SW 1271 (cell line): Measurements from ENCODE around the gene GLCCI1.
"Not testable (repeated sequence)": the region's sequence is repeated elsewhere in the genome, so short reads cannot be mapped to it uniquely, and the experiment has no call there.

Experiments used
- DNase-seq, 2 experiments: peaks; one replicate each; lab custom pipeline; 2025; lab: John Stamatoyannopoulos, UW

GLCCI1 gene

DNA sequence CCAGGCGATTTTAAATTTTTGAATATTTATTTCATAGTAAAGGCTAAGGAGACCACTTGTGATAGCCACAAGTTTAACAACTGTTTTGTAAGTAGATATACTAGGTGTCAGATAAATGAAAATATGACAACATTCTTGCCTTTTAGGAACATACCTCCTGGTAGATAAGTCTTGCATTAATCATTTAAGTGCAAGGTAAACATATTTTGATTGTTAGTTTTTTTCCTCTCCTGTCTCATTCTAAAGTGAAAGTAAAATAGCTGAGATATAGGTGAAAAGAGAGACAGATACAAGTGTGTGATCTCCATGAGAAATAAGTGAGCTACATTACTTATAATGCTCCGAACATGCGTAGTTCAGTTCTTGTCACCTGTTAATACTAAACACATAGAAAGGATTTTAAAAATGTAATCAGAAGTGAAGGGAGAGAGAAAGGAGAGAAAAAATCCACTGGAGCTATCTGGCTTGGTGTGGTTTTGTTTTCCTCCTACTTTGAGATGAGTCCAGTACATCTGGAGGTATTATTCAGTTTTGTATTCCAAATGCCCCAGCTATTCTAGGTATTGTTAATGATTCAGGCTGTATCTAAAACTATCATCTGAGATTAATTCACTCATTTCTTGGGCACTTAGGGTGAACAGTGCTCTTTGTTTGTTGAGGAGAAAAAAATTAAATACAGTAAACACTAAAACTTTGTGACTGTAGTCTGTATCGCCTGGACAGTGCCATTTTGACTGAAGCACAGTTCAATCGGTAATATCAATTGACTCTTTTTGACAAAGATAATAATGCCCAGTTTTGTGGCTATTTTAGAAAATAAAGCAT is 21.2 kb downstream of the GLCCI1 start:
- no peak for DNase-seq

DNA sequence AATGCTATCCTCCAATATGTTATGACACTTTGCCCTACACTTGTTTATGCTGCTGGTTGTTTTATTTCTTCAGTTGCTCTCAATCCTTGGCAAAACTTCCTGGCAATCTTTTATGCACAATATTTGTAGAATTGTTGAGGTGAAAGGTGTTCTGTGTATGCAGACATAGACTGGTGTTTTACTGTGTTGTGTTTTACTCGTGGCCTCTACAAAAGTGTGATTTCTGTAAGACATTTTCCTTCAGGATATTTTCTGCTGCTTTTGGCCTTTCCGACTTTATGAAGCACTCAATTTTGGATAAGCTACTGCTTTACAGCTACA is 21.8 kb downstream of the GLCCI1 start:
- DNase-seq, result no peak

DNA sequence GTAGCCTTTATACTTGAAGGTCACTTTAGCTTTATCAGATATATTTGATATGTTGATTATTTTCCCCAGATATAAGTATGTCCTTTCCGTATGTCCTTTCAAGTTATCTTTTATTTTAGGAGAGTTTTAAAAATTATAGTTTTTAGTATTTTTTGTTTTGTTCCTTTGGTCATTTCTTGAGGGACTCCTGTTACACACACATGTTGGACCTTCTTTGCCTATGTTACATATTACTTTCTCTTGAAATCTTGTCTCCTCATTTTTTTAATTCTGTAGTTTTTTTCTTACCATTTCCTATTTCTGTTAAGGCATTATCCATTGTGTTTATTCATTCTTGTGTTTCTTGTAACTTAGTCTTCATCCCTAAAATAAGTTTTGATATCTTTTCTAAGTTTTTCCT is 23.9 kb downstream of the GLCCI1 start:
- DNase-seq, result no peak

DNA sequence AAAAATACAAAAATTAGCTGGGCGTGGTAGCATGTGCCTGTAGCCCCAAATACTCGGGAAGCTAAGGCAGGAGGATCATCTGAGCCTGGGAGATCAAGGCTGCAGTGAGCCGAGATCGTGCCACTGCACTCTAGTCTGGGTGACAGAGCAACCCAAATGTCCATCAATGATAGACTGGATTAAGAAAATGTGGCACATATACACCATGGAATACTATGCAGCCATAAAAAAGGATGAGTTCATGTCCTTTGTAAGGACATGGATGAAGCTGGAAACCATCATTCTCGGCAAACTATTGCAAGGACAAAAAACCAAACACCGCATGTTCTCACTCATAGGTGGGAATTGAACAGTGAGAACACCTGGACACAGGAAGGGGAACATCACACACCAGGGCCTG is 26.8 kb downstream of the GLCCI1 start:
- DNase-seq, result not testable (repeated sequence)

DNA sequence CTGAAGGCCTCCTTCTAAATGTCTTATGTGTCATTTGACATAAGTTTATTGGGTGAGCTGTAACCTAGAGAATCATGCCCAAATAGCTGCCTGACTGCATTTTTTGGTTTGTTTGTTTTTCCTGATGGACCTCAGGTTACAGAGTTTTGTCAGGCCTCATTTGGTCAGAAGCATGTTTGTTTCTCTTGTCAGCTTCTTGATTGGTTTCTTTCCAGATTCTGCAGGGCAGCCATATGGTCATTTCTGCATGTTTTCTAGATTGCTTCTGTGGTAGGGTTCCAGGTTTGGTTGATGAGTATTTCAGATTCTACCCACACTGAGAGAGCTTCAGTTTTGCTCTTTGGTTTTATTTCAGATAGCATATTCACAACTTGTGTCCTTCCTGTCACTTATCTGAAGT is 28.0 kb downstream of the GLCCI1 start:
- no peak for DNase-seq

DNA sequence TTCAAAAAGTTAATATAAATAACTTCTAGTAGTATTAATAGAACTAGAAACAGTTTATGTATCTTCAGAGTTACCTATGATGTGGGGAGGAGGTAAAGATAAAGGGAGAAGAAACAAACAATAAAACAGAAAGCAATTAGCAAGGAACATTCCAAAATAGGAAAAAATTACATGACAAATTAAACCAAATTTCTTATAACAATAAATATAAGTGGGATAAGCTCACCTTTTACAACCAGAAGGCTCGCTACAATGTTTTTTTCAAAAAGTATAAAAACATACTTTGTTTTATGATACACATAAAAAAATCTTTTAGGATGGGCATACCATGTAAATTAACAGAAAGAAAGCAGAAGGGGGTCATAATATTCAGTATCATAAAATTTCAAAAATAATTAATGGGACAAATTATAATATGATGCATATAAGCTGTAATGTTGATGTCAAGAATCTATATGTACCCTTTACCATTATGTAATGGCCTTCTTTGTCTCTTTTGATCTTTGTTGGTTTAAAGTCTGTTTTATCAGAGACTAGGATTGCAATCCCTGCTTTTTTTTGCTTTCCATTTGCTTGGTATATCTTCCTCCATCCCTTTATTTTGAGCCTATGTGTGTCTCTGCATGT is 31.8 kb downstream of the GLCCI1 start:
- no peak for DNase-seq

DNA sequence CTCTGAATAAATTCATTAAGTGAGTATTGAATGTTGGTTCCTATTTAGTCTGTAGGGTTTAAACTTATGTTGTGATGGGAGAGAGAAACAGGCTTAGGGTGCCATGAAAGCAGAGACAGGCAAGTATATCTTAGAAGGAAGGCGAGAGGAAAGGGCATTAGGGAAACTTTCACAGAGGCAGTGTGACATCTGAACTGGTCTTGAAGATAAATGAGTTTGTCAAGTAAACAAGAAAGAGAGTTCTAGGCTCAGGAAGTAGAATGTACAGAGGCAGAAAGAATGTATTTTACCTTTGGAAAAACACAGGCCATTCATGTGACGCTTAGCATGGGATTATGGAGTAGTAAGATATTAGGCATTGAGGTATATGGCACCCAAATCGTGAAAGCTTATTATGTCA is 34.5 kb downstream of the GLCCI1 start:
- DNase-seq, result no peak

DNA sequence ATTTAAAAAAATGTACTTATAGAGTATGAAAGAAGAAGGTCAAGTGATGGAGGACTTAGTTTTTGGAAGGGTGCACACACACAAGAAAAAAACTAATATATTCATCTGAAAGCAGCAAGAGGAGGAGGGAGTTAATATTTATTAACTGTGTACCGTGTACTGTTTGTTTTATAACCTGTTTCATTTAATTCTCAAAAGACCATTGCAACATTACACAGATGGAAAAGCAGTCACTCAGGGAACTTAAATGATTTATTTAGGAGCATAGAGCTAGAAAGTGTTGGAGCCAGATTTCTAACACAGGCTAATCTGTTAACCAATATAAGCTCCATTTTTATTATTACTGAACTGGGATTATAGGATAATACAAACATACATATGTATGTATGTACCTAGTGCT is 36.7 kb downstream of the GLCCI1 start:
- DNase-seq, result no peak

DNA sequence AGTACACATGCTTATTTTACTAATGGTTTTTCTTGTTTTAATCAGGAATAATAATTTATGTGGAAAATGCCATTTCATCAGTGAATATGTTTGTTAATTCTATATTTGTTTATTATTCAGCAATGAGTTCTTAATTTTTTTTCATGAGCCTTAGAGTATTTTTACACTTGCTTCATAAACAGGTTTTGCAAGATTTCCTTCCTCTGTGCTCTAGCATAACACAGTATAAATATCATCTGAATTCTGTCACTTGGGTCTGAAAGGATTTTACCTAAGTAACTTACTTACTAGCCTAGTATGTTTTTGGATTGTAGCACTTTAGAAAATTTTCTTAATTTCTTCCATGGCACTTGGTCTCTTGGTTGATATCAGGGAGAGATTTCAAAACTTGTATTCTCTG is 45.8 kb downstream of the GLCCI1 start:
- no peak for DNase-seq

DNA sequence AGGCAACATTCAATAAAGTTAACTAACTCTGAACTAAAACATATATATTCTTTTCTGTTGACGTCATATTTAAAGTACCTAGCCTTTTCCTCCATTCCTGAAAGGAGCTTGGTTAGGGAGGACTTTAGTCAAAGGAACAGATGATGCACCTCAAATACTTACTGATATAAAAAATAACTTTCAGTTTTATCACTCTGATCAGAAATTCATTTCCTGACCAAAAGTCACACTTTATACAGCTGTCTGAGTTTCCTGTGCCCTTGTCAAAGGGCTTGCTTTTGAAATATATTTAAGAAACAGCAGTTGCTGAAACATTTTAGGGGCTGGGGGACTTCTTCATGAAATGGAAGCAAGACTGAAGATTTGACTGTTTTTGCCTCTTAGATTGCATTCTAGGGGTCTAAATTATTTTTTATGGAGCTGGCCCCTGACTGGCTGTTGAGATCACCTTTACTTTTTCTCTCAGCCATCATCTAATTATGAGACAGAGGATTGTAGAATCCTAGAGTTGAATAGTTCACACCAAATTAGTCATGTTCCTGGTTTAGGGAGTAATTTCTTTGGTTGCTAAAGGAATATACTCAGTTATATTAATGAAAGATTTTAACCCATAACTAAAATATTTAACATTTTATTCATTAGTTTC is 46.6 kb downstream of the GLCCI1 start:
- no peak for DNase-seq

DNA sequence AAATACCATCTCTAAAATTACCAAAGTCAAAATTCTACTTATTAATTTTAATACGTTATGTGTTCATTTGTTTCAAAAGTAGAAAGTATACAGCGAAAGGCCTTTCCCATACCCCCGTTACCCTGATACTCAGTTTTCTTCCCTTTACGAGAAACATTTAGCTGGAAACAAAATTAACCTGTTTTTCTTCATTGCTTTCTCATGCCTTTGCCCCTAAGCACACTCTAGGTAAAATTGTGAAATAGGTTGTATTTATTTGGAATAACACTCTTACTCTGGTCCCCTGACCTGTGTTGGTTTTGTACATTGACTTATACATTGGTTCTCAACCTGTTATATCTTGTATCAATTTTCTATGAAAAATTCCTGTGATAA is 47.1 kb downstream of the GLCCI1 start:
- no peak for DNase-seq

DNA sequence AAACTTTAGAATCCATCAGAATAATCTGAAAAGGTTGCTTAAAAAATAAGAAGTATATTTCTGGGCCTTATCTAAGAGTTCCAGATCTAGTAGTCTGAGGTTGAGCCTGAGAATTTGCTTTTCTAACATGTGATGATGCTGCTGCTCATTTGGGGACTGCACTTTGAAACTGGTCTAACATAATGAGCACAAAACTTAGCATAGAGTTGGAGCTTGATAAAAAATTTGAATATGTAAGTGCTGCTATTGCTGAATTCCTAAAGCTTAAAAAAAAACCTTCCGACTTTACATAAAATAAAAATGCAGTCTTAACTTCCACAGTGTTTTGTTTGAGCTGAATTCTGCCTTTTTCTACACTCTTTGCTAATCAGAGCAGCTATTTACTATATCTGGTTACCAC is 48.8 kb downstream of the GLCCI1 start:
- DNase-seq, result no peak

DNA sequence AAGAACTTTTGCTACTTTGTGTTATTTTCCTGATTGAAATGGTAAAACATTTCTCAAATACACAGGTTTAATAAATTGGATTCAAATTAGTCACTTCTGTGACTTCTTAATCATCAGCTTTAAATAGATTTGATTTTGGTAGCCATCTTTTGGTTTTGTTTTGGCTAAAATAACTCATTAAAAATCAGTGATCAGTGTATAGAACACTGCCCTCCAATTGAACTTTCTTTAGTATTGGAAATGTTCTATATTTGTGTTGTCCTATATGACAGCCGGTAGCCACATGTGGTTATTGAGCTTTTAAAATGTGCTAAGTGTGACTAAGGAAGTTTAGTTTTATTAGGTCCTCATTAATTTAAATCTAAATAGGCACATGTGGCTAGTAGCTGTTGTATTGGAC is 50.4 kb downstream of the GLCCI1 start:
- no peak for DNase-seq

DNA sequence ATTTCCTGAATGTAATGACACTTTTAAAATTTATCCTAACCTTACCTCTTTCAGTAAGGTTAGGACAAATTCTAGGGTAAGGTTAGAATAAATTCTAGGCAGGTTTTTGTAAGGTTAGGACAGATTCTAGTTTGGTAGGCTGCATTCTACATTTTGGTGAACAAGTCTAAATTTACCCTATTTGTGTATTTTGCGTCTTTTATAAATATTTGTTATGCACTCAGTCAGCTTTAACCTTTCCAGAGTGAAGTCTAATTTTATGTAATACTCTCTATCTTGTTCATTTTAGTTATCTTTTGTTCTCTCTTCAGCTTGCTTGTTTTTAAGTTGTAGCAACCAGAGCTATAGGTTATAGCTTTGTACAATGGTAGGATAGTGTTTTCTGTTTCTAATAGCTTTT is 54.0 kb downstream of the GLCCI1 start:
- no peak for DNase-seq

DNA sequence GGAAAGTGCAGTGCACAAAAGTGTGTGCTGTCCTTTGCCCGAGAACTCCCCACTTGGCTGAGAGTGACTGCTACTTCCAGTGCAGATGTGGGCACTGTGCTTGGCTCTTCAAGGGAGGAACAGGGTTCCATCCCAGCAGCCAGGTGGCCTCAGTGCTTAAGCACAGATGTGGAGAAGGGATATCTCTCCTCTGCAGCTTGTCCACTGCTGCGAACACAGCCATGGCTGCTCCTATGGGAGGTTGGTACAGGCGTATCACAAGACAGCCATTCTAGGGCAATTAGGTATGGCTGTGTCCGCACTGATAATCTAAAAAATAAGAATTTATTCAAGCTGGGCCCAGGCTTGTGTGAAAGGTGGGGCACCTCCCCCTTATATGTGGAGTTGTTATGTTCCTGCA is 66.6 kb downstream of the GLCCI1 start:
- DNase-seq, result no peak

DNA sequence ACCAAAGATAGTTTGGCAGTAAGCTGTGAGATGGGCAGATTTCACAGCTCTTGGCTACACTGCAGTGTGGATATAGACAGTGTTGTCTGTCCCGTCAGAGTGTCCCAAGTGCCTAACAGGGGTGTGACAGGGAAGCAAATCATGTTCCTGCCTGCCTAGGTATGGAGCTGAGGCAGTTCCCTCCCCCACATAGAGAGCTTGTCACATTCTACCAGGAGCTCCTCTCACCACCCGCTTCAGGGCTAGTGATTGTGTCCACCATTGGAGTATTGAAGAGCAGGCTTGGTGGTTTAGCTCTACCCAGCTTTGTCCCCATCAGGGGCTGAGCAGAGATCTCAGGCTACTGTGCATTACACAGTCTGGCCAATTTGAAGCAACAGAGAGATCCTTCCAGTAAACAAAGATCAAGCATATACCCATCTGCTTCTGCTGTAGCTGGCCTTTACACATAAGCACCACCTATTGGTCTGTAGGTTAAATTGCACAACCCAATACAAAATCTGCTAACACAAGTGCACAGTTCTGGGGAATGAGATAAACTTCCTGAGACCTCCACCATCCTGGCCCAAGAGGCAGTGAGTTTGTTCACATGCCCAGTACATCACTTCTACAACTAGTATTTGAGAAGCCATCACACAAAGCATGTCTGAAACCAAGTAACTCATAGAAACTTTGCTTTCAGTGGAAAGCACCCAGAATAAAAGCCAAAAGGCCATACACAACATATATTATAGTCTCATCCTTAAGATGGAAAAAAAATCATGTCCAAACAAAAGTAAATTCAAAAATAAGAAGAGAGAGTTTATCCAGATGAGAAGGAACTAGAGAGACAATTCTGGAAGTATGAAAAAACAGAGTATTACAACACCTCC is 67.3 kb downstream of the GLCCI1 start:
- DNase-seq, result peak in 1 of 2 experiments; percentile 15

DNA sequence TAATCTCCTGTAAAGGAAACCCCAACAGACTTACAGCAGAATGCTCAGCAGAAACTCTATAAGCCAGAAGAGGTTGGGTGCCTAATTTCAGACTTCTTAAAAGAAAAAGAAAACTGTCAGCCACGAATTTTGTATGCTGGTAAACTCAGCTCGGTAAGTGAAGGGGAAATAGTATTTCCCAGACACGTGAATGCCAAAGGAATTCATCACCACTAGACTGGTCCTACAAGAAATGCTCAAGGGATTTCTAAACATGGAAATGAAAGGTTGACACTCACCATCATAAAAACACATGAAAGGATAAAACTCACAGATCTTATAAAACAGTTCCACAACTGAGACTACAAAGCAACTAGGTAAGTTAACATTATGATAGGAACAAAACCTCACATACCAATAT is 68.6 kb downstream of the GLCCI1 start:
- DNase-seq, result no peak

DNA sequence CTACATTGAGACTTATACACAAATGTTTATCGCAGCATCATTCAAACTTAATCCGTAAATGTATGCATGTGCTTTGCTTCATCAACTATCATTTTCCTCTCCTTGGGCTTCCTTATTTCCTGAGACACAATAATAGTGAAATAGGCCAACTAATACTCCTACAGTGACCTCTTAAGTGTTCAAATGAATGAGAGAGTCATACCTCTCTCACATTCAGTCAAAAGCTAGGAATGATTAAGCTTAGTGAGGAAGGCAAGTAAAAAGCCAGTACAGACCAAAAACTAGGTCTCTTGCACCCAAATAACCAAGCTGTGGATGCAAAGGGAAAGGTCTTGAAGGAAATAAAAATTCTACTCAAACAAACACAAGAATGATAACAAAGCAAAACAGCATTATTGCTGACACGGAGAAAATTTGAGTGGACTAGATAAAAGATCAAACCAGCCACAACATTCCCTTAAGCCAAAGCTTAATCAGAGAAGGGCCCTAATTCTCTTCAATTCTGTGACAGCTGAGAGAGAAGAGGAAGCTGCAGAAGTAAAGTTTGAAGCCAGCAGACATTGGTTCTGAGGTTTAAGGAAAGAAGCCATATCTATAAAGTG is 72.3 kb downstream of the GLCCI1 start:
- DNase-seq, result no peak

DNA sequence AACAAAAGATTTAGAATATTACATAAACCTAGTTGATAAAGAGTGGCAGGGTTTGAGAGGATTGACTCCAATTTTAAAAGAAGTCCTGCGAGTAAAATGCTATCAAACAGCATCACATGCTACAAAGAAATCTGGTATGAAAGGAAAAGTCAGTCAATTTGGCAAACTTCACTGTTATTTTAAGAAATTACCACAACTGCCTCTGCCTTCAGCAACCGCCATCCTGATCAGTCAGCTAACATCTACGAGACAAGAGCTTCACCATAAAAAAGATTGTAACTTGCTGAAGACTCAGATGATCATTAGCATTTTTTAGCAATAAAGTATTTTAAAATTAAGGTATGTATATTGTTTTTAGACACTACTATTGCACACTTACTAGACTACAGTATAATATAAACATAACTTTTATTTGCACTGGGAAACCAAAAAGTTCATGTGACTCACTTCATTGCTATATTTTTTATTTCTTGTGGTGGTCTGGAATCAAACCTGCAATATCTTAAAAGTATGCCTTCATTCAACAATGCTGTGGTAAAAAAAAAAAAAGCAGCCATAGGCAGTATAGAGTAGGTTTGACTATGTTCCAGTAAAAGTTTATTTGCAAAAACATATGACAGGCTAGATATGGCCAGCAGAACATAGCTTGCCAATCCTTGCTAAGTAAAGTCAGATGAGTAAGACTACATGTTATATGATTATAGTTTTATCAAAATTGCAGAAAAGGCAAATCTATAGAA is 74.4 kb downstream of the GLCCI1 start:
- DNase-seq, result no peak

DNA sequence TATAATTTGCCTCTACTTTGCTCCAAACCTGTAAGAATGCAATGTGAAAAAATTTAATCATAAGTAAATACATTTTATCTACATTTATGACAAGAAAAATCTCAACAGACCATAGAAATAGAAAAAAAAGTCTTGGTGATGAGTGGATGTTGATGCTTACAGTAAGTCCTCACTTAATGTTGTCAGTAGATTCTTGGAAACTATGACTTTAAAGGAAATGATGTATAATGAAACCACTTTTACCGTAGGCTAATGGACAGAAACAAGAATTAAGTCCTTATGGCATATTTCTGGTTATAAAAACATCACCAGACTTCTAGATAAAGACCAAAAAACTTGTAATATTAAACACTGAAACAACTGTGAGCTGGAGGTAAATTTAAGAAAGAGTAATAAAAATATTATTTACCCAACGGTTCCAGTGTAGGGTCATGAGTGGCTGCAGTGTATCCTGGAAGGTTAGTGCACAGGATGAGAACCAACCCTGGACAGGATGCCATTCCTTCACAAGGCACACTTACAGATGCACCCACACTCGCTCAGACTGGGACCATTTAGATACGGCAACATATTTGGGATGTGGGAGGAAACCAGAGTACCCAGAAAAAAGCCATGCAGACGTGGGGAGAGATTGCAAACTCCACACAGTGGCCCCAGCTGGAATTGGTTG is 76.3 kb downstream of the GLCCI1 start:
- no peak for DNase-seq

DNA sequence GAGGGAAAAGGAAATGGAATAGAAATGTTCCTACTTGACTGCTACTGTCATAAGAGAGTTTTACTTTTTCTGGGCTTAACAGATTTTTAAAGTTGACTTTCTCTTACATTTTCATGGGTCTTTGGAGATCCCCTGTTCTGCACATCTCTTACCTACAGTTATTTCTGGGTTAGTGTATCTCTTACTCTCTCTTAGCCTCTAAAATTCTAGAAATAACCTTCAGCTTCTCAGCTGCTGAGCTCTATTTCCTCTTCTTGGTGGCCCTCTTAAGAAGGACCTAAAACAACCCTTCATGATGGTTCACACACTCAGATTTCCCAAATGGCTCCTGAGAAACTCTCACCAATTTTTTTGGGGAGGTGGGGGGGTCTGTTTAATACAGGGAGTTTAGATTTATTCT is 79.5 kb downstream of the GLCCI1 start:
- not testable (repeated sequence) for DNase-seq
